Measurements from ENCODE around the gene CHGA. TPM values are rescaled to one million over a fixed set of nuclear protein-coding genes. Genes with fewer than 3 reads are reported as not detected.

Gene CHGA
- total and polyA plus RNA-seq, 10 donors, result 0.09 to 0.20 TPM; not detected in 8

GRCh38 chr14:92950773-92951172, 27.8 kb downstream of the CHGA start:
- 82 to 94% (median 90%) methylated on average over 6 of the region's 6 CpGs for WGBS, 5 donors
- peaks cover 0 to 16% (median 8%) of the 10 kb centered on the region in 6 donors for H3K4me1 ChIP-seq
- TF ChIP-seq POLR2A (IDR thresholded peaks at IDR 0.05) (no peak), POLR2AphosphoS5 (IDR thresholded peaks at IDR 0.05) (no peak)
- TF ChIP-seq, protein P1, sequence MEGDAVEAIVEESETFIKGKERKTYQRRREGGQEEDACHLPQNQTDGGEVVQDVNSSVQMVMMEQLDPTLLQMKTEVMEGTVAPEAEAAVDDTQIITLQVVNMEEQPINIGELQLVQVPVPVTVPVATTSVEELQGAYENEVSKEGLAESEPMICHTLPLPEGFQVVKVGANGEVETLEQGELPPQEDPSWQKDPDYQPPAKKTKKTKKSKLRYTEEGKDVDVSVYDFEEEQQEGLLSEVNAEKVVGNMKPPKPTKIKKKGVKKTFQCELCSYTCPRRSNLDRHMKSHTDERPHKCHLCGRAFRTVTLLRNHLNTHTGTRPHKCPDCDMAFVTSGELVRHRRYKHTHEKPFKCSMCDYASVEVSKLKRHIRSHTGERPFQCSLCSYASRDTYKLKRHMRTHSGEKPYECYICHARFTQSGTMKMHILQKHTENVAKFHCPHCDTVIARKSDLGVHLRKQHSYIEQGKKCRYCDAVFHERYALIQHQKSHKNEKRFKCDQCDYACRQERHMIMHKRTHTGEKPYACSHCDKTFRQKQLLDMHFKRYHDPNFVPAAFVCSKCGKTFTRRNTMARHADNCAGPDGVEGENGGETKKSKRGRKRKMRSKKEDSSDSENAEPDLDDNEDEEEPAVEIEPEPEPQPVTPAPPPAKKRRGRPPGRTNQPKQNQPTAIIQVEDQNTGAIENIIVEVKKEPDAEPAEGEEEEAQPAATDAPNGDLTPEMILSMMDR (IDR thresholded peaks at IDR 0.05 in 8 of 11, conservative IDR thresholded peaks at IDR 0.05 in 3 of 11), result no peak
- intact Hi-C loops (cut with DNase I; ENCODE audit: low total_unique reads), result no loop called here
- no peaks in the 10 kb centered on the region for H3K9me3 ChIP-seq
- no peak overlapping the region for H3K27ac ChIP-seq
- no peak overlapping the region for H3K4me3 ChIP-seq
- peaks cover 0 to 100% (median 54%) of the 10 kb centered on the region in 6 donors for H3K36me3 ChIP-seq
- H3K27me3 ChIP-seq (replicated peaks in 1 of 7), result no peaks in the 10 kb centered on the region
- no peak for DNase-seq

GRCh38 chr14:92951261-92951660, 28.3 kb downstream of the CHGA start:
- DNase-seq, result no peak
- WGBS, 5 donors, result 91 to 98% (median 94%) methylated on average over 5 to 7 of the region's 7 CpGs
- Histone ChIP-seq H3K27ac (no peak overlapping the region), H3K4me1 (peaks cover 0 to 16% (median 8%) of the 10 kb centered on the region in 6 donors), H3K9me3 (no peaks in the 10 kb centered on the region), H3K36me3 (peaks cover 0 to 100% (median 52%) of the 10 kb centered on the region in 6 donors), H3K4me3 (no peak overlapping the region), H3K27me3 (replicated peaks in 1 of 7) (no peaks in the 10 kb centered on the region)
- intact Hi-C loops (cut with DNase I; ENCODE audit: low total_unique reads), result no loop called here
- TF ChIP-seq, protein P1 (IDR thresholded peaks at IDR 0.05 in 8 of 11, conservative IDR thresholded peaks at IDR 0.05 in 3 of 11), result no peak
- TF ChIP-seq POLR2A (IDR thresholded peaks at IDR 0.05) (no peak), POLR2AphosphoS5 (IDR thresholded peaks at IDR 0.05) (no peak)

GRCh38 chr14:92951912-92952471, 29.0 kb downstream of the CHGA start:
- Histone ChIP-seq H3K4me3 (no peak overlapping the region), H3K27ac (no peak overlapping the region), H3K4me1 (peaks cover 0 to 16% (median 8%) of the 10 kb centered on the region in 6 donors), H3K27me3 (replicated peaks in 1 of 7) (no peaks in the 10 kb centered on the region), H3K36me3 (peaks cover 0 to 100% (median 52%) of the 10 kb centered on the region in 6 donors), H3K9me3 (no peaks in the 10 kb centered on the region)
- WGBS, 5 donors, result 17 to 26% (median 23%) methylated on average over 17 to 18 of the region's 18 CpGs
- intact Hi-C loops (cut with DNase I; ENCODE audit: low total_unique reads), result loop anchor here (2.0 kb wide), 1 partner anchor 187 kb away; no protein-coding TSS in a partner anchor
- DNase-seq, result peak; percentile 95
- TF ChIP-seq POLR2A (IDR thresholded peaks at IDR 0.05) (no peak), POLR2AphosphoS5 (IDR thresholded peaks at IDR 0.05) (peak; percentile 55 to 73 (median 68))
- TF ChIP-seq, protein P1 (IDR thresholded peaks at IDR 0.05 in 8 of 11, conservative IDR thresholded peaks at IDR 0.05 in 3 of 11), result peak; percentile 92 to 99 (median 96)

DNA sequence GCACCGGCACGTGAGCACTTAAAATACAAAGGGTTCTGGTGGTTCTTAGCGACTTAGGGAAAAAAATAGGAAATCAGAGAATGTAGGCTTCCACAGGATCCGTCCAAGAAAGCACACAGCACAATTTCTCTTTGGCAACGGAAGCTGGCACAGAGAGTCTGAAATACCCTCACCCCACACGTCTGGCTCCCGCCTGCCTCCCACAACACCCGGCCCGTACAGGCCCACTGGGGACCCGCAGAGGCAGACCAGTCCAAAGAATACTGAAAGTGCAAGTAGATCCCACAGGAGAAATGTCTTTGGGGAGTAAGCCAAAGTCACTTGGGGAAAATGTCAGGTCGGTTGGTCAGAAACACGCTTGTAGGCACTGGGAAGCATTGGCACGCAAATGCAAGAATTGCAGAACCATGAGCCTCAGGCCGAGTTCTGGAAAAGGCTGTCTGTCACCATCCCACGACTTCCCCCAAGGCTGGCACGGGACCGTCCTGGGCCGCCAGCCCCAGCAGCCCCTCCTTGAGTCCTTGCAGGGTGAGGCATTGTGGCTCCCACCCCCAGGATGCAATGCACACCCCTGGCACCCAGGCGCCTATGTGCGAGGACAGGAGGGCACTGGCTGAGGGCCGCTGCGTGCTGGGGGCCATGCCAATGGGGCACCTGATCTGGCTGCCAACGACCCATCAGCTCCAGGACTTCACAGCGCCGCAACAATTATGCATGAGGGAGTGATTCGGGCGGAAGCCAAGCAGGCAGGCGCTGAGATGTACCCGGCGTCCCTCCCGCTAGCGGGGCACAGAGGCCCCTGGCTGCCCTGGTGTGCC, 29.7 kb downstream of the CHGA start:
- H3K4me1 ChIP-seq, result peaks cover 0 to 16% (median 8%) of the 10 kb centered on the region in 6 donors
- no peak for DNase-seq
- H3K27me3 ChIP-seq (replicated peaks in 1 of 7), result no peaks in the 10 kb centered on the region
- TF ChIP-seq, protein P1 (IDR thresholded peaks at IDR 0.05 in 8 of 11, conservative IDR thresholded peaks at IDR 0.05 in 3 of 11), result no peak
- TF ChIP-seq POLR2A (IDR thresholded peaks at IDR 0.05) (no peak), POLR2AphosphoS5 (IDR thresholded peaks at IDR 0.05) (no peak)
- peaks cover 0 to 100% (median 59%) of the 10 kb centered on the region in 6 donors for H3K36me3 ChIP-seq
- no peak overlapping the region for H3K27ac ChIP-seq
- no peaks in the 10 kb centered on the region for H3K9me3 ChIP-seq
- intact Hi-C loops (cut with DNase I; ENCODE audit: low total_unique reads), result loop anchor here (2.0 kb wide), 1 partner anchor 186 kb away; no protein-coding TSS in a partner anchor
- H3K4me3 ChIP-seq, result no peak overlapping the region
- 89 to 92% (median 91%) methylated on average over 27 to 32 of the region's 32 CpGs for WGBS, 5 donors
